Ishikawa (cell line): ENCODE results near the gene PCBD2.

Experiments
- CEBPB ChIP-seq: IDR thresholded peaks from 2 replicates; pipeline ENCODE4 v1.6.1; 2012
- CREB1 ChIP-seq: IDR thresholded peaks from 2 replicates; pipeline ENCODE4 v1.6.1; 2012; ENCODE audit warnings: low read depth
- EGR1 ChIP-seq: IDR thresholded peaks from 2 replicates; pipeline ENCODE4 v1.6.1; 2012
- EP300 ChIP-seq: IDR thresholded peaks from 2 replicates; pipeline ENCODE4 v1.6.1; 2012; ENCODE audit warnings: borderline replicate concordance
- FOXM1 ChIP-seq: IDR thresholded peaks from 2 replicates; pipeline ENCODE4 v1.6.1; 2012; ENCODE audit warnings: low read depth, borderline replicate concordance
- NFIC ChIP-seq: IDR thresholded peaks from 2 replicates; pipeline ENCODE4 v1.6.1; 2012
- RAD21 ChIP-seq: IDR thresholded peaks from 2 replicates; pipeline ENCODE4 v1.6.1; 2012; ENCODE audit warnings: low read depth
- TAF1 ChIP-seq: IDR thresholded peaks from 2 replicates; pipeline ENCODE4 v1.6.1; 2012; ENCODE audit warnings: low read depth, mild to moderate bottlenecking
- TCF12 ChIP-seq: IDR thresholded peaks from 2 replicates; pipeline ENCODE4 v1.6.1; 2012; ENCODE audit warnings: low read depth
- TEAD4 ChIP-seq: IDR thresholded peaks from 2 replicates; pipeline ENCODE4 v1.6.1; 2012
- YY1 ChIP-seq: IDR thresholded peaks from 2 replicates; pipeline ENCODE4 v1.6.1; 2012; ENCODE audit warnings: low read depth
- ZBTB7A ChIP-seq: IDR thresholded peaks from 2 replicates; pipeline ENCODE4 v1.6.1; 2012; ENCODE audit warnings: low read depth
- TF ChIP-seq, protein P1 (sequence below): IDR thresholded peaks from 2 replicates; pipeline ENCODE4 v1.6.1; 2012
- TF ChIP-seq, protein P2 (sequence below): IDR thresholded peaks from 2 replicates; pipeline ENCODE4 v1.6.1; 2012
- TF ChIP-seq, protein P3 (sequence below): IDR thresholded peaks from 2 replicates; pipeline ENCODE4 v1.6.1; 2012; ENCODE audit warnings: low read depth, mild to moderate bottlenecking

The PCBD2 gene

DNA sequence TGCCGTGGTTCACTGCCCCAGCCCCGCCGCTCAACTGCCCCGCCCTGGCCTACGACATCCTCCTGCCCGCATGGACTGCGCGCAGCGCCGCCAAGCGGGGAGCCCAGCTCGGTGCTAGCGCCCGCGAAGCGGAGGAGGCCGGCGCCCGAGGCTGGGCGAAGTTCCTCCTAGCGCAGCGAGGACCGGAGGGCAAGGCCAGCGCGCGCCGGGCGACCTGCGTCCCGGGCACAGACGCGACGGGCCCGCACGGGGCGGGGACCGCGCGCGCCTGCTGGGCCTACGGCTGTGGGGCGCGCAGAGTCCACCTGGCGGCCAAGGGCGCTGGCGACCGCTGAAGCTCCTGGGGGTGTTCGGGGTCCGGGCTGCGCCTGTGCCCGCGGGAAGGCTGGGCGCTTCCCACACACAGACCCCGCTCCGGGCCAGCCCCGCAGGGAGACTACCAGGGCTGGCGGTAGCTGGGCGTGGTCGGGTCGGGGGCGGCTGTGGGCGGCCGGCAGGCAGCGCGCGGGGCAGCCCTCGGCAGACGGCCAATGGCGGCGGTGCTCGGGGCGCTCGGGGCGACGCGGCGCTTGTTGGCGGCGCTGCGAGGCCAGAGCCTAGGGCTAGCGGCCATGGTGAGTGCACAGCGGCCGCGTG is at the start of gene PCBD2:
TSS of gene PCBD2 (plus strand) at position 522 of the 636 bp plus-strand sequence. CDS start at position 531, 9 bp downstream.
- TF ChIP-seq, protein P1, sequence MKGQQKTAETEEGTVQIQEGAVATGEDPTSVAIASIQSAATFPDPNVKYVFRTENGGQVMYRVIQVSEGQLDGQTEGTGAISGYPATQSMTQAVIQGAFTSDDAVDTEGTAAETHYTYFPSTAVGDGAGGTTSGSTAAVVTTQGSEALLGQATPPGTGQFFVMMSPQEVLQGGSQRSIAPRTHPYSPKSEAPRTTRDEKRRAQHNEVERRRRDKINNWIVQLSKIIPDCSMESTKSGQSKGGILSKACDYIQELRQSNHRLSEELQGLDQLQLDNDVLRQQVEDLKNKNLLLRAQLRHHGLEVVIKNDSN = no peak
- TF ChIP-seq NFIC (peak; percentile 60), CEBPB (no peak), TAF1 (no peak; the same call in 1 of the 2 replicates), CREB1 (no peak), EGR1 (peak; percentile 81), YY1 (peak; percentile 84), EP300 (peak; percentile 20; the same call in 1 of the 2 replicates), ZBTB7A (peak; percentile 91; the same call in 1 of the 2 replicates), TEAD4 (peak; percentile 15), FOXM1 (no peak), TCF12 (peak; percentile 23; the same call in 1 of the 2 replicates), RAD21 (peak; percentile 49; the same call in 1 of the 2 replicates)
- TF ChIP-seq, protein P2, sequence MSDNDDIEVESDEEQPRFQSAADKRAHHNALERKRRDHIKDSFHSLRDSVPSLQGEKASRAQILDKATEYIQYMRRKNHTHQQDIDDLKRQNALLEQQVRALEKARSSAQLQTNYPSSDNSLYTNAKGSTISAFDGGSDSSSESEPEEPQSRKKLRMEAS = peak; percentile 66
- TF ChIP-seq, protein P3, sequence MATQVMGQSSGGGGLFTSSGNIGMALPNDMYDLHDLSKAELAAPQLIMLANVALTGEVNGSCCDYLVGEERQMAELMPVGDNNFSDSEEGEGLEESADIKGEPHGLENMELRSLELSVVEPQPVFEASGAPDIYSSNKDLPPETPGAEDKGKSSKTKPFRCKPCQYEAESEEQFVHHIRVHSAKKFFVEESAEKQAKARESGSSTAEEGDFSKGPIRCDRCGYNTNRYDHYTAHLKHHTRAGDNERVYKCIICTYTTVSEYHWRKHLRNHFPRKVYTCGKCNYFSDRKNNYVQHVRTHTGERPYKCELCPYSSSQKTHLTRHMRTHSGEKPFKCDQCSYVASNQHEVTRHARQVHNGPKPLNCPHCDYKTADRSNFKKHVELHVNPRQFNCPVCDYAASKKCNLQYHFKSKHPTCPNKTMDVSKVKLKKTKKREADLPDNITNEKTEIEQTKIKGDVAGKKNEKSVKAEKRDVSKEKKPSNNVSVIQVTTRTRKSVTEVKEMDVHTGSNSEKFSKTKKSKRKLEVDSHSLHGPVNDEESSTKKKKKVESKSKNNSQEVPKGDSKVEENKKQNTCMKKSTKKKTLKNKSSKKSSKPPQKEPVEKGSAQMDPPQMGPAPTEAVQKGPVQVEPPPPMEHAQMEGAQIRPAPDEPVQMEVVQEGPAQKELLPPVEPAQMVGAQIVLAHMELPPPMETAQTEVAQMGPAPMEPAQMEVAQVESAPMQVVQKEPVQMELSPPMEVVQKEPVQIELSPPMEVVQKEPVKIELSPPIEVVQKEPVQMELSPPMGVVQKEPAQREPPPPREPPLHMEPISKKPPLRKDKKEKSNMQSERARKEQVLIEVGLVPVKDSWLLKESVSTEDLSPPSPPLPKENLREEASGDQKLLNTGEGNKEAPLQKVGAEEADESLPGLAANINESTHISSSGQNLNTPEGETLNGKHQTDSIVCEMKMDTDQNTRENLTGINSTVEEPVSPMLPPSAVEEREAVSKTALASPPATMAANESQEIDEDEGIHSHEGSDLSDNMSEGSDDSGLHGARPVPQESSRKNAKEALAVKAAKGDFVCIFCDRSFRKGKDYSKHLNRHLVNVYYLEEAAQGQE = no peak

DNA sequence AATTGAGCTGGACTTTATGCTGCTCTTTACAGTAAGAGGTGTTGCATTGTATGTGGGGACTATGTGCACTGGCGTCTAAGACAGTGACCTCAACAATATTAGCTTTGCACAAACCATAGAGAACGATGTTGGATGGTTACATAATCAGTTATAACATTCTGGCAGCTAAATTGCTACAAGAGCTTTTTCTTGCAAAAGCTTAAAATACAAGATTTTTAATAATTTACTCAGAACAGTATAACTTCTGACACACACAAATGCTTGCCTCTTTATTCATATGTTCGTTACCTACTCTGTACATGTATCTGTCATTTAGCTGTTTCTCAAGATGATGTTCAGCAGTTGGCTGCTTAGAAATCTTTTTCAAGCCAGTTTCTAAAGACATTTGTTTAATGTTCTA is 47.5 kb upstream of the PCBD2 start:
- TF ChIP-seq NFIC (no peak), EP300 (no peak), RAD21 (no peak), TAF1 (no peak), CREB1 (no peak), YY1 (no peak), TCF12 (no peak), CEBPB (no peak), ZBTB7A (no peak), TEAD4 (no peak), FOXM1 (no peak), EGR1 (no peak)
- TF ChIP-seq, protein P1 = no peak
- TF ChIP-seq, protein P3 = no peak
- TF ChIP-seq, protein P2 = no peak

DNA sequence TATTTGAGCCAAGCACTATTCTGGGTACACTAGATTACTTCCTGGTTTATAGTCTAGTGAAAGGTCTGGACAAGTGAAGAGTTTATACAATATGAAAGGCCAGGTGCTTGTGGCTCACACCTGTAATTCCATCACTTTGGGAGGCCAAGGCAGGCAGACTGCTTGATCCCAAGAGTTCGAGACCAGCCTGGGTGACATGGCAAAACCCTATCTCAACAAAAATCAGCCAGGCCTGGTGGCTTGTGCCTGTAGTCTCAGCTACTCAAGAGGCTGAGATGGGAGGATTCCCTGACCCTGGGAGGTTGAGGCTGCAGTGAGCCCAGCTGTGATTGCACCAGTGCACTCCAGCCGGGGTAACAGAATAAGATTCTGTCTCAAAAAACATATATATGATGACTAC is 40.2 kb upstream of the PCBD2 start:
- no peak for TF ChIP-seq TEAD4

DNA sequence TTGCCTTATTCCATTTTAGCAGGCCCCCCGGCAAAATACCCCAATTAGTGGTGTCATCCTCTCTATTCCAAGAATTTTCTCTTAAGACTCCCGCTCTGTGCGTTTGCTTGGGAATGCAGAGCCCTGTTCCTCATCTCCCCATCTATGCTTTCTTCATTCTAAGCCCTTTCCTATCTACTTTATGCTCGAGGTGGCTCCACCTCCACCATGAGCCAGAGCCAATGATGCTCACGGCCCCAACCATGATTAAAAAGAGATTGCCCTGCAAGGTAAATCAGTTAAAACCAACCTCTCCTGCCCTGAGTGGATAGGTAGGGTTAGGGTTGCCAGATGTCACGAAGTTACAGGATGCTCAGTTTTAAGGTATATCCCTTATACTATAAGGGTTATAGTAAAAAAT is 31.4 kb upstream of the PCBD2 start:
- no peak for TF ChIP-seq RAD21
- TF ChIP-seq CEBPB = no peak
- no peak for TF ChIP-seq CREB1
- TF ChIP-seq TCF12 = no peak
- TF ChIP-seq TEAD4 = no peak
- TF ChIP-seq, protein P3 = no peak
- no peak for TF ChIP-seq ZBTB7A
- no peak for TF ChIP-seq NFIC
- no peak for TF ChIP-seq TAF1
- no peak for TF ChIP-seq EGR1
- no peak for TF ChIP-seq FOXM1
- TF ChIP-seq, protein P2 = no peak
- TF ChIP-seq YY1 = no peak
